ENCODE measurements around the gene TEX54. TPM values are rescaled to one million over a fixed set of nuclear protein-coding genes. Genes with fewer than 3 reads are reported as not detected.
A peak's percentile ranks its signal among the peaks of the same experiment; 100 is the strongest.

TEX54 gene
- total and polyA plus RNA-seq, 2 of the 13 experiments (the other 11 are each of a cell fraction or from before 2014, with no cell fraction given) = not detected

DNA sequence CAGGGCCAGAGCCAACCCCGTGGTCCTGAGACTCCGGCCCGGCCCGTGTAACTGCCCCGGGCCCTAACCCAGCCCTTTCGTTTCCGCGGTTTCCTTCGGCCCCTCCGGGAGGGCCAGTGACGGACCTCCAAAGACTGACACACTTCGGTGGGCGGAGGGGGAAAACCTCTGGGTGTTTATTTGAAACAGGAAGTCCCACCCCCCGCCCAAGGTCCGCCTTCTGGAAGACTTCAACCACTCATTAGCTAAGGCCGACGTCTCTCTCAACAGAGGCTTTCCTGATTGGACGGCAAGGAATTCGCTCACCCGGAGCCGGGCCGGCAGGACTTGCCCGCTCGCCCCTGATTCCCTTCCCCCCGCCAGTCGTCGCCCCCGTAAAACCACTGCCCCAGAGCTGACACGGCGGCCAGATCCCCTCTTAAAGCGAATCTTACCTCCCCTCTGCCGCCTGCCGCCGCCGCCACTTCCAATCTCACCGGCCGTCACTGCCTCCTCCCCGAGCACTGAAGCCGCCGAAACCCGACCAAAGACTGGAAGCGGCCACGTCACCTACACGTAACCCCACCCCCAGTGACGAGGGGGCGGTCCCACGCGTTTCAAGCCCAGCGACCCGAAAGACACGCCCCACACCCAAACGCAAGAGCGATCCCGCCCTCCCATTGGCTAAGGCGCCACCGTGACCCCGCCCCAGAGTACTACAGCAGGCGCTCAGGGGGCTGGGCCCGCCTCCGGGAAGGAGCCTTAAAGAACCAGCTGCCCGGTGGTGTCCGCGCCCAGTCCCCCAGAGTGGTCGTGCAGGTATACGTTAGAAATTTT is 913 bp downstream of the TEX54 start, which contains the start of gene STX5 (continued):
- TF ChIP-seq ZNF549 (CRISPR knock-in tag; IDR thresholded peaks at IDR 0.05) = no peak
- no peak for TF ChIP-seq ZNF17 (CRISPR knock-in tag; IDR thresholded peaks at IDR 0.05)
- no peak for TF ChIP-seq ZBTB37 (CRISPR knock-in tag; IDR thresholded peaks at IDR 0.05)
- TF ChIP-seq, protein P1, sequence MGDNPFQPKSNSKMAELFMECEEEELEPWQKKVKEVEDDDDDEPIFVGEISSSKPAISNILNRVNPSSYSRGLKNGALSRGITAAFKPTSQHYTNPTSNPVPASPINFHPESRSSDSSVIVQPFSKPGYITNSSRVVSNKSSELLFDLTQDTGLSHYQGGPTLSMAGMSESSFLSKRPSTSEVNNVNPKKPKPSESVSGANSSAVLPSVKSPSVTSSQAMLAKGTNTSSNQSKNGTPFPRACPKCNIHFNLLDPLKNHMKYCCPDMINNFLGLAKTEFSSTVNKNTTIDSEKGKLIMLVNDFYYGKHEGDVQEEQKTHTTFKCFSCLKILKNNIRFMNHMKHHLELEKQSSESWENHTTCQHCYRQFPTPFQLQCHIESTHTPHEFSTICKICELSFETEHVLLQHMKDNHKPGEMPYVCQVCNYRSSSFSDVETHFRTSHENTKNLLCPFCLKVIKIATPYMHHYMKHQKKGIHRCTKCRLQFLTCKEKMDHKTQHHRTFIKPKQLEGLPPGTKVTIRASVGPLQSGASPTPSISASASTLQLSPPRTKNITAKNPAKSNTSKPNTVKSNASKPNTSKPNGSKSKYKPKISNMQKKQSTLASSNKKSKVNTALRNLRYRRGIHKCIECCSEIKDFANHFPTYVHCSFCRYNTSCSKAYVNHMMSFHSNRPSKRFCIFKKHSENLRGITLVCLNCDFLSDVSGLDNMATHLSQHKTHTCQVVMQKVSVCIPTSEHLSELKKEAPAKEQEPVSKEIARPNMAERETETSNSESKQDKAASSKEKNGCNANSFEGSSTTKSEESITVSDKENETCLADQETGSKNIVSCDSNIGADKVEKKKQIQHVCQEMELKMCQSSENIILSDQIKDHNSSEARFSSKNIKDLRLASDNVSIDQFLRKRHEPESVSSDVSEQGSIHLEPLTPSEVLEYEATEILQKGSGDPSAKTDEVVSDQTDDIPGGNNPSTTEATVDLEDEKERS (CRISPR knock-in tag; IDR thresholded peaks at IDR 0.05) = no peak
- TF ChIP-seq, protein P2, sequence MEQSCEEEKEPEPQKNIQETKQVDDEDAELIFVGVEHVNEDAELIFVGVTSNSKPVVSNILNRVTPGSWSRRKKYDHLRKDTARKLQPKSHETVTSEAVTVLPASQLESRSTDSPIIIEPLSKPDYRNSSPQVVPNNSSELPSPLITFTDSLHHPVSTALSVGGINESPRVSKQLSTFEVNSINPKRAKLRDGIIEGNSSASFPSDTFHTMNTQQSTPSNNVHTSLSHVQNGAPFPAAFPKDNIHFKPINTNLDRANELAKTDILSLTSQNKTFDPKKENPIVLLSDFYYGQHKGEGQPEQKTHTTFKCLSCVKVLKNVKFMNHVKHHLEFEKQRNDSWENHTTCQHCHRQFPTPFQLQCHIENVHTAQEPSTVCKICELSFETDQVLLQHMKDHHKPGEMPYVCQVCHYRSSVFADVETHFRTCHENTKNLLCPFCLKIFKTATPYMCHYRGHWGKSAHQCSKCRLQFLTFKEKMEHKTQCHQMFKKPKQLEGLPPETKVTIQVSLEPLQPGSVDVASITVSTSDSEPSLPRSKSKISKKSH (CRISPR knock-in tag; IDR thresholded peaks at IDR 0.05; ENCODE audit: borderline replicate concordance) = no peak
- TF ChIP-seq GFI1 (CRISPR knock-in tag; IDR thresholded peaks at IDR 0.05; ENCODE audit: borderline replicate concordance) = no peak
- TF ChIP-seq NR2F6 (IDR thresholded peaks at IDR 0.05) = no peak
- TF ChIP-seq NR2F6 (CRISPR knock-in tag; IDR thresholded peaks at IDR 0.05) = no peak
- TF ChIP-seq NONO (IDR thresholded peaks at IDR 0.05) = no peak
- peak; percentile 57 for TF ChIP-seq NONO (CRISPR knock-in tag; conservative IDR thresholded peaks at IDR 0.05)
- TF ChIP-seq, protein P3, sequence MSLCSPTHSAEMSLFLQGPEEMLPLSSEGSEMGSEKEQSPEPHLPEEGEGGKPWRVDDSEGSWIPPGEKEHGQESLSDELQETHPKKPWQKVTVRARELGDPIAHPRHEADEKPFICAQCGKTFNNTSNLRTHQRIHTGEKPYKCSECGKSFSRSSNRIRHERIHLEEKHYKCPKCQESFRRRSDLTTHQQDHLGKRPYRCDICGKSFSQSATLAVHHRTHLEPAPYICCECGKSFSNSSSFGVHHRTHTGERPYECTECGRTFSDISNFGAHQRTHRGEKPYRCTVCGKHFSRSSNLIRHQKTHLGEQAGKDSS (CRISPR knock-in tag; IDR thresholded peaks at IDR 0.05; ENCODE audit: borderline replicate concordance, low read depth) = no peak
- TF ChIP-seq ZNF773 (CRISPR knock-in tag; IDR thresholded peaks at IDR 0.05; ENCODE audit: borderline replicate concordance) = no peak
- peak; percentile 65 for TF ChIP-seq ZMYM4 (CRISPR knock-in tag; IDR thresholded peaks at IDR 0.05)
- TF ChIP-seq ZNF615 (CRISPR knock-in tag; IDR thresholded peaks at IDR 0.05; ENCODE audit: borderline replicate concordance) = no peak
- TF ChIP-seq, protein P4, sequence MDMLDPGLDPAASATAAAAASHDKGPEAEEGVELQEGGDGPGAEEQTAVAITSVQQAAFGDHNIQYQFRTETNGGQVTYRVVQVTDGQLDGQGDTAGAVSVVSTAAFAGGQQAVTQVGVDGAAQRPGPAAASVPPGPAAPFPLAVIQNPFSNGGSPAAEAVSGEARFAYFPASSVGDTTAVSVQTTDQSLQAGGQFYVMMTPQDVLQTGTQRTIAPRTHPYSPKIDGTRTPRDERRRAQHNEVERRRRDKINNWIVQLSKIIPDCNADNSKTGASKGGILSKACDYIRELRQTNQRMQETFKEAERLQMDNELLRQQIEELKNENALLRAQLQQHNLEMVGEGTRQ (IDR thresholded peaks at IDR 0.05; ENCODE audit: low read depth, low read length) = peak; percentile 26; the same call in 1 of the 2 replicates
- TF ChIP-seq, protein P4 (CRISPR knock-in tag; IDR thresholded peaks at IDR 0.05; ENCODE audit: borderline replicate concordance) = peak; percentile 61
- TF ChIP-seq CENPT (CRISPR knock-in tag; IDR thresholded peaks at IDR 0.05; ENCODE audit: low read depth) = no peak
- TF ChIP-seq ZNF670 (CRISPR knock-in tag; IDR thresholded peaks at IDR 0.05; ENCODE audit: borderline replicate concordance) = no peak
- no peak for TF ChIP-seq BRF2 (CRISPR knock-in tag; IDR thresholded peaks at IDR 0.05)
